Measurements from ENCODE around the gene RAMACL.

The RAMACL gene

GRCh38 chr6:166565084-166565967, 21.2 kb downstream of the RAMACL start:
- Histone ChIP-seq H3K4me3 (ENCODE audit: insufficient read depth, low read depth, low read length) (no peak overlapping the region), H3K9me3 (ENCODE audit: control insufficient read depth, low read length) (no peaks in the 10 kb centered on the region), H3K36me3 (ENCODE audit: control insufficient read depth, insufficient read depth, low read length) (no peaks in the 10 kb centered on the region), H3K27me3 (ENCODE audit: control insufficient read depth, insufficient read depth, low read length, poor library complexity, severe bottlenecking) (no peaks in the 10 kb centered on the region), H3K4me1 (ENCODE audit: control insufficient read depth, insufficient read depth, low read length) (no peaks in the 10 kb centered on the region), H3K27ac (ENCODE audit: insufficient read depth, low read depth, low read length, poor library complexity, severe bottlenecking) (no peak overlapping the region)
- 86 to 87% methylated on average over 24 of the region's 24 CpGs for WGBS, 2 experiments

GRCh38 chr6:166563805-166564204, 22.7 kb downstream of the RAMACL start:
- Histone ChIP-seq H3K27me3 (ENCODE audit: control insufficient read depth, insufficient read depth, low read length, poor library complexity, severe bottlenecking) (no peaks in the 10 kb centered on the region), H3K4me3 (ENCODE audit: insufficient read depth, low read depth, low read length) (no peak overlapping the region), H3K36me3 (ENCODE audit: control insufficient read depth, insufficient read depth, low read length) (no peaks in the 10 kb centered on the region), H3K4me1 (ENCODE audit: control insufficient read depth, insufficient read depth, low read length) (no peaks in the 10 kb centered on the region), H3K27ac (ENCODE audit: insufficient read depth, low read depth, low read length, poor library complexity, severe bottlenecking) (no peak overlapping the region), H3K9me3 (ENCODE audit: control insufficient read depth, low read length) (no peaks in the 10 kb centered on the region)
- WGBS, 2 experiments, result 92 to 95% methylated on average over 9 of the region's 9 CpGs

- Histone ChIP-seq H3K4me1 (ENCODE audit: control insufficient read depth, insufficient read depth, low read length) (no peaks in the 10 kb centered on the region), H3K27ac (ENCODE audit: insufficient read depth, low read depth, low read length, poor library complexity, severe bottlenecking) (no peak overlapping the region), H3K9me3 (ENCODE audit: control insufficient read depth, low read length) (no peaks in the 10 kb centered on the region), H3K36me3 (ENCODE audit: control insufficient read depth, insufficient read depth, low read length) (no peaks in the 10 kb centered on the region), H3K27me3 (ENCODE audit: control insufficient read depth, insufficient read depth, low read length, poor library complexity, severe bottlenecking) (no peaks in the 10 kb centered on the region), H3K4me3 (ENCODE audit: insufficient read depth, low read depth, low read length) (no peak overlapping the region)
- 91 to 93% methylated on average over 16 of the region's 16 CpGs for WGBS, 2 experiments
Observed at GRCh38 chr6:166563200-166563599, 23.3 kb downstream of the RAMACL start.

- Histone ChIP-seq H3K4me1 (ENCODE audit: control insufficient read depth, insufficient read depth, low read length) (no peaks in the 10 kb centered on the region), H3K9me3 (ENCODE audit: control insufficient read depth, low read length) (no peaks in the 10 kb centered on the region), H3K4me3 (ENCODE audit: insufficient read depth, low read depth, low read length) (no peak overlapping the region), H3K27ac (ENCODE audit: insufficient read depth, low read depth, low read length, poor library complexity, severe bottlenecking) (no peak overlapping the region), H3K27me3 (ENCODE audit: control insufficient read depth, insufficient read depth, low read length, poor library complexity, severe bottlenecking) (no peaks in the 10 kb centered on the region), H3K36me3 (ENCODE audit: control insufficient read depth, insufficient read depth, low read length) (no peaks in the 10 kb centered on the region)
- 91 to 97% methylated on average over 9 of the region's 9 CpGs for WGBS, 2 experiments
Observed at GRCh38 chr6:166562726-166563125, 23.8 kb downstream of the RAMACL start.

GRCh38 chr6:166561771-166562359, 24.6 kb downstream of the RAMACL start:
- H3K9me3 ChIP-seq (ENCODE audit: control insufficient read depth, low read length), result no peaks in the 10 kb centered on the region
- H3K27ac ChIP-seq (ENCODE audit: insufficient read depth, low read depth, low read length, poor library complexity, severe bottlenecking), result no peak overlapping the region
- H3K27me3 ChIP-seq (ENCODE audit: control insufficient read depth, insufficient read depth, low read length, poor library complexity, severe bottlenecking), result no peaks in the 10 kb centered on the region
- H3K4me1 ChIP-seq (ENCODE audit: control insufficient read depth, insufficient read depth, low read length), result no peaks in the 10 kb centered on the region
- H3K36me3 ChIP-seq (ENCODE audit: control insufficient read depth, insufficient read depth, low read length), result no peaks in the 10 kb centered on the region
- WGBS, 2 experiments, result 86 to 89% methylated on average over 9 to 10 of the region's 10 CpGs
- no peak overlapping the region for H3K4me3 ChIP-seq (ENCODE audit: insufficient read depth, low read depth, low read length)

GRCh38 chr6:166560222-166560621, 26.3 kb downstream of the RAMACL start:
- Histone ChIP-seq H3K9me3 (ENCODE audit: control insufficient read depth, low read length) (no peaks in the 10 kb centered on the region), H3K4me3 (ENCODE audit: insufficient read depth, low read depth, low read length) (no peak overlapping the region), H3K27ac (ENCODE audit: insufficient read depth, low read depth, low read length, poor library complexity, severe bottlenecking) (no peak overlapping the region), H3K4me1 (ENCODE audit: control insufficient read depth, insufficient read depth, low read length) (no peaks in the 10 kb centered on the region), H3K27me3 (ENCODE audit: control insufficient read depth, insufficient read depth, low read length, poor library complexity, severe bottlenecking) (no peaks in the 10 kb centered on the region), H3K36me3 (ENCODE audit: control insufficient read depth, insufficient read depth, low read length) (no peaks in the 10 kb centered on the region)
- WGBS, 2 experiments, result 91 to 93% methylated on average over 2 to 3 of the region's 3 CpGs

GRCh38 chr6:166559662-166560061, 26.8 kb downstream of the RAMACL start:
- no peak overlapping the region for H3K27ac ChIP-seq (ENCODE audit: insufficient read depth, low read depth, low read length, poor library complexity, severe bottlenecking)
- no peaks in the 10 kb centered on the region for H3K9me3 ChIP-seq (ENCODE audit: control insufficient read depth, low read length)
- H3K27me3 ChIP-seq (ENCODE audit: control insufficient read depth, insufficient read depth, low read length, poor library complexity, severe bottlenecking), result no peaks in the 10 kb centered on the region
- WGBS, 2 experiments, result 91 to 97% methylated on average over 1 of the region's 1 CpG
- no peaks in the 10 kb centered on the region for H3K4me1 ChIP-seq (ENCODE audit: control insufficient read depth, insufficient read depth, low read length)
- H3K4me3 ChIP-seq (ENCODE audit: insufficient read depth, low read depth, low read length), result no peak overlapping the region
- no peaks in the 10 kb centered on the region for H3K36me3 ChIP-seq (ENCODE audit: control insufficient read depth, insufficient read depth, low read length)

GRCh38 chr6:166559211-166559610, 27.3 kb downstream of the RAMACL start:
- no peaks in the 10 kb centered on the region for H3K4me1 ChIP-seq (ENCODE audit: control insufficient read depth, insufficient read depth, low read length)
- H3K27me3 ChIP-seq (ENCODE audit: control insufficient read depth, insufficient read depth, low read length, poor library complexity, severe bottlenecking), result no peaks in the 10 kb centered on the region
- no peak overlapping the region for H3K27ac ChIP-seq (ENCODE audit: insufficient read depth, low read depth, low read length, poor library complexity, severe bottlenecking)
- WGBS, 2 experiments, result 92 to 97% methylated on average over 5 of the region's 5 CpGs
- H3K4me3 ChIP-seq (ENCODE audit: insufficient read depth, low read depth, low read length), result no peak overlapping the region
- no peaks in the 10 kb centered on the region for H3K36me3 ChIP-seq (ENCODE audit: control insufficient read depth, insufficient read depth, low read length)
- no peaks in the 10 kb centered on the region for H3K9me3 ChIP-seq (ENCODE audit: control insufficient read depth, low read length)

GRCh38 chr6:166558156-166559005, 28.1 kb downstream of the RAMACL start:
- H3K27ac ChIP-seq (ENCODE audit: insufficient read depth, low read depth, low read length, poor library complexity, severe bottlenecking), result no peak overlapping the region
- no peaks in the 10 kb centered on the region for H3K36me3 ChIP-seq (ENCODE audit: control insufficient read depth, insufficient read depth, low read length)
- 92 to 94% methylated on average over 12 of the region's 12 CpGs for WGBS, 2 experiments

GRCh38 chr6:166556863-166557322, 29.6 kb downstream of the RAMACL start:
- no peaks in the 10 kb centered on the region for H3K9me3 ChIP-seq (ENCODE audit: control insufficient read depth, low read length)
- peaks cover 3% of the 10 kb centered on the region for H3K4me1 ChIP-seq (ENCODE audit: control insufficient read depth, insufficient read depth, low read length)
- H3K36me3 ChIP-seq (ENCODE audit: control insufficient read depth, insufficient read depth, low read length), result no peaks in the 10 kb centered on the region
- H3K27me3 ChIP-seq (ENCODE audit: control insufficient read depth, insufficient read depth, low read length, poor library complexity, severe bottlenecking), result no peaks in the 10 kb centered on the region
- no peak overlapping the region for H3K4me3 ChIP-seq (ENCODE audit: insufficient read depth, low read depth, low read length)
- H3K27ac ChIP-seq (ENCODE audit: insufficient read depth, low read depth, low read length, poor library complexity, severe bottlenecking), result no peak overlapping the region
- WGBS, 2 experiments, result 91 to 94% methylated on average over 16 of the region's 16 CpGs

More at GRCh38 chr6:166558156-166559005, 28.1 kb downstream of the RAMACL start:
- H3K4me3 ChIP-seq (ENCODE audit: insufficient read depth, low read depth, low read length), result no peak overlapping the region
- H3K27me3 ChIP-seq (ENCODE audit: control insufficient read depth, insufficient read depth, low read length, poor library complexity, severe bottlenecking), result no peaks in the 10 kb centered on the region
- H3K4me1 ChIP-seq (ENCODE audit: control insufficient read depth, insufficient read depth, low read length), result no peaks in the 10 kb centered on the region
- H3K9me3 ChIP-seq (ENCODE audit: control insufficient read depth, low read length), result no peaks in the 10 kb centered on the region

Measured in ectodermal cell (in vitro differentiated cells).